ENCODE data around the gene DUSP22. TPM values are rescaled to one million over a fixed set of nuclear protein-coding genes. Genes with fewer than 3 reads are reported as not detected.
"Not testable (repeated sequence)": the region's sequence is repeated elsewhere in the genome, so short reads cannot be mapped to it uniquely, and the experiment has no call there.

Gene DUSP22
- total and polyA plus RNA-seq, 2 donors, result 17.9 to 54.2 TPM

- Histone ChIP-seq H3K27ac (ENCODE audit: low read depth in 1 of 2, low read length in 1 of 2) (no peak overlapping the region), H3K4me1 (ENCODE audit: control insufficient read depth in 2 of 2, insufficient read depth in 2 of 2, low read length in 2 of 2) (peaks cover 0 to 3% of the 10 kb centered on the region in 2 donors), H3K36me3 (ENCODE audit: control insufficient read depth in 2 of 2, insufficient read depth in 2 of 2, low read length in 1 of 2) (no peaks in the 10 kb centered on the region), H3K9me3 (ENCODE audit: control insufficient read depth in 2 of 2, insufficient read depth in 1 of 2, low read length in 1 of 2) (peaks cover 0 to 28% of the 10 kb centered on the region in 2 donors), H3K4me3 (ENCODE audit: low read length in 2 of 2) (no peak overlapping the region), H3K27me3 (ENCODE audit: control insufficient read depth in 2 of 2, insufficient read depth in 1 of 2, low read length in 1 of 2) (no peaks in the 10 kb centered on the region)
- 92% methylated on average over 12 of the region's 12 CpGs for WGBS
- DNase-seq (ENCODE audit: low read depth in 6 of 9, low spot score in 9 of 9), result no peak
Observed at GRCh38 chr6:322940-323729, 30.8 kb downstream of the DUSP22 start.

- WGBS, result 84% methylated on average over 4 of the region's 4 CpGs
- H3K9me3 ChIP-seq (ENCODE audit: control insufficient read depth in 2 of 2, insufficient read depth in 1 of 2, low read length in 1 of 2), result peaks cover 0 to 28% of the 10 kb centered on the region in 2 donors
- no peak overlapping the region for H3K4me3 ChIP-seq (ENCODE audit: low read length in 2 of 2)
- H3K27ac ChIP-seq (ENCODE audit: low read depth in 1 of 2, low read length in 1 of 2), result no peak overlapping the region
- H3K36me3 ChIP-seq (ENCODE audit: control insufficient read depth in 2 of 2, insufficient read depth in 2 of 2, low read length in 1 of 2), result no peaks in the 10 kb centered on the region
- H3K4me1 ChIP-seq (ENCODE audit: control insufficient read depth in 2 of 2, insufficient read depth in 2 of 2, low read length in 2 of 2), result peaks cover 0 to 3% of the 10 kb centered on the region in 2 donors
- DNase-seq (ENCODE audit: low read depth in 6 of 9, low spot score in 9 of 9), result no peak
- H3K27me3 ChIP-seq (ENCODE audit: control insufficient read depth in 2 of 2, insufficient read depth in 1 of 2, low read length in 1 of 2), result no peaks in the 10 kb centered on the region
Observed at GRCh38 chr6:323730-324088, 31.4 kb downstream of the DUSP22 start.

- H3K27me3 ChIP-seq (ENCODE audit: control insufficient read depth in 2 of 2, insufficient read depth in 1 of 2, low read length in 1 of 2), result no peaks in the 10 kb centered on the region
- no peak overlapping the region for H3K4me3 ChIP-seq (ENCODE audit: low read length in 2 of 2)
- peaks cover 0 to 28% of the 10 kb centered on the region in 2 donors for H3K9me3 ChIP-seq (ENCODE audit: control insufficient read depth in 2 of 2, insufficient read depth in 1 of 2, low read length in 1 of 2)
- WGBS, result 96% methylated on average over 19 of the region's 19 CpGs
- H3K36me3 ChIP-seq (ENCODE audit: control insufficient read depth in 2 of 2, insufficient read depth in 2 of 2, low read length in 1 of 2), result no peaks in the 10 kb centered on the region
- DNase-seq (ENCODE audit: low read depth in 6 of 9, low spot score in 9 of 9), result no peak
- H3K27ac ChIP-seq (ENCODE audit: low read depth in 1 of 2, low read length in 1 of 2), result no peak overlapping the region
- peaks cover 0 to 3% of the 10 kb centered on the region in 2 donors for H3K4me1 ChIP-seq (ENCODE audit: control insufficient read depth in 2 of 2, insufficient read depth in 2 of 2, low read length in 2 of 2)
Observed at GRCh38 chr6:324116-324728, 31.9 kb downstream of the DUSP22 start.

GRCh38 chr6:324729-325125 is 32.4 kb downstream of the DUSP22 start:
- Histone ChIP-seq H3K36me3 (ENCODE audit: control insufficient read depth in 2 of 2, insufficient read depth in 2 of 2, low read length in 1 of 2) (no peaks in the 10 kb centered on the region), H3K27ac (ENCODE audit: low read depth in 1 of 2, low read length in 1 of 2) (no peak overlapping the region), H3K4me1 (ENCODE audit: control insufficient read depth in 2 of 2, insufficient read depth in 2 of 2, low read length in 2 of 2) (peaks cover 0 to 3% of the 10 kb centered on the region in 2 donors), H3K27me3 (ENCODE audit: control insufficient read depth in 2 of 2, insufficient read depth in 1 of 2, low read length in 1 of 2) (no peaks in the 10 kb centered on the region), H3K4me3 (ENCODE audit: low read length in 2 of 2) (no peak overlapping the region), H3K9me3 (ENCODE audit: control insufficient read depth in 2 of 2, insufficient read depth in 1 of 2, low read length in 1 of 2) (peaks cover 0 to 28% of the 10 kb centered on the region in 2 donors)
- WGBS, result 97% methylated on average over 11 of the region's 11 CpGs
- no peak for DNase-seq (ENCODE audit: low read depth in 6 of 9, low spot score in 9 of 9)

GRCh38 chr6:325161-325860 is 33.0 kb downstream of the DUSP22 start:
- H3K27me3 ChIP-seq (ENCODE audit: control insufficient read depth in 2 of 2, insufficient read depth in 1 of 2, low read length in 1 of 2); H3K27ac ChIP-seq (ENCODE audit: low read depth in 1 of 2, low read length in 1 of 2); H3K4me3 ChIP-seq (ENCODE audit: low read length in 2 of 2); DNase-seq (ENCODE audit: low read depth in 6 of 9, low spot score in 9 of 9); H3K4me1 ChIP-seq (ENCODE audit: control insufficient read depth in 2 of 2, insufficient read depth in 2 of 2, low read length in 2 of 2); H3K36me3 ChIP-seq (ENCODE audit: control insufficient read depth in 2 of 2, insufficient read depth in 2 of 2, low read length in 1 of 2): not testable (repeated sequence)
- peaks cover 0 to 28% of the 10 kb centered on the region in 2 donors for H3K9me3 ChIP-seq (ENCODE audit: control insufficient read depth in 2 of 2, insufficient read depth in 1 of 2, low read length in 1 of 2)
- WGBS, result 93% methylated on average over 16 of the region's 16 CpGs

- 83% methylated on average over 9 of the region's 9 CpGs for WGBS
- not testable (repeated sequence) for H3K4me1 ChIP-seq (ENCODE audit: control insufficient read depth in 2 of 2, insufficient read depth in 2 of 2, low read length in 2 of 2); H3K4me3 ChIP-seq (ENCODE audit: low read length in 2 of 2); DNase-seq (ENCODE audit: low read depth in 6 of 9, low spot score in 9 of 9); H3K27ac ChIP-seq (ENCODE audit: low read depth in 1 of 2, low read length in 1 of 2); H3K36me3 ChIP-seq (ENCODE audit: control insufficient read depth in 2 of 2, insufficient read depth in 2 of 2, low read length in 1 of 2); H3K27me3 ChIP-seq (ENCODE audit: control insufficient read depth in 2 of 2, insufficient read depth in 1 of 2, low read length in 1 of 2)
- peaks cover 0 to 25% of the 10 kb centered on the region in 2 donors for H3K9me3 ChIP-seq (ENCODE audit: control insufficient read depth in 2 of 2, insufficient read depth in 1 of 2, low read length in 1 of 2)
Observed at GRCh38 chr6:326066-326465, 33.8 kb downstream of the DUSP22 start.

GRCh38 chr6:326896-327537 is 34.7 kb downstream of the DUSP22 start:
- H3K4me1 ChIP-seq (ENCODE audit: control insufficient read depth in 2 of 2, insufficient read depth in 2 of 2, low read length in 2 of 2), result peaks cover 0 to 6% of the 10 kb centered on the region in 2 donors
- 97% methylated on average over 13 of the region's 13 CpGs for WGBS
- no peak for DNase-seq (ENCODE audit: low read depth in 6 of 9, low spot score in 9 of 9)
- peaks cover 0 to 26% of the 10 kb centered on the region in 2 donors for H3K9me3 ChIP-seq (ENCODE audit: control insufficient read depth in 2 of 2, insufficient read depth in 1 of 2, low read length in 1 of 2)
- H3K4me3 ChIP-seq (ENCODE audit: low read length in 2 of 2), result no peak overlapping the region
- no peak overlapping the region for H3K27ac ChIP-seq (ENCODE audit: low read depth in 1 of 2, low read length in 1 of 2)
- H3K36me3 ChIP-seq (ENCODE audit: control insufficient read depth in 2 of 2, insufficient read depth in 2 of 2, low read length in 1 of 2), result no peaks in the 10 kb centered on the region
- no peaks in the 10 kb centered on the region for H3K27me3 ChIP-seq (ENCODE audit: control insufficient read depth in 2 of 2, insufficient read depth in 1 of 2, low read length in 1 of 2)

GRCh38 chr6:327538-328116 is 35.3 kb downstream of the DUSP22 start:
- Histone ChIP-seq H3K36me3 (ENCODE audit: control insufficient read depth in 2 of 2, insufficient read depth in 2 of 2, low read length in 1 of 2) (no peaks in the 10 kb centered on the region), H3K4me3 (ENCODE audit: low read length in 2 of 2) (no peak overlapping the region), H3K9me3 (ENCODE audit: control insufficient read depth in 2 of 2, insufficient read depth in 1 of 2, low read length in 1 of 2) (peaks cover 0 to 29% of the 10 kb centered on the region in 2 donors), H3K4me1 (ENCODE audit: control insufficient read depth in 2 of 2, insufficient read depth in 2 of 2, low read length in 2 of 2) (peaks cover 2 to 8% of the 10 kb centered on the region in 2 donors), H3K27me3 (ENCODE audit: control insufficient read depth in 2 of 2, insufficient read depth in 1 of 2, low read length in 1 of 2) (no peaks in the 10 kb centered on the region), H3K27ac (ENCODE audit: low read depth in 1 of 2, low read length in 1 of 2) (no peak overlapping the region)
- 89% methylated on average over 10 of the region's 10 CpGs for WGBS
- no peak for DNase-seq (ENCODE audit: low read depth in 6 of 9, low spot score in 9 of 9)
